Gastrocnemius medialis (tissue), 4 donors: ENCODE measurements around the gene XPNPEP1.

Source experiments
- CTCF ChIP-seq, 5 experiments: fragments of 450-650 bp in 3 of 5; fragments of 200-600 bp in 2 of 5; sonication (generic) in 2 of 5; IDR thresholded peaks in 4 of 5; conservative IDR thresholded peaks in 1 of 5; 1 replicate in 4 of 5; 2 replicates in 1 of 5; pipeline ENCODE4 v1.5.1; 2016 to 2019; ENCODE audit warnings: antibody characterized with exemption in 5 of 5, mild to moderate bottlenecking in 3 of 5, moderate library complexity in 3 of 5
- POLR2A ChIP-seq, 2 donors: fragments of 450-650 bp; IDR thresholded peaks; one replicate each; pipeline ENCODE4 v1.6.1; 2017; ENCODE audit warnings: antibody characterized with exemption in 2 of 2, mild to moderate bottlenecking in 2 of 2, moderate library complexity in 2 of 2

- TF ChIP-seq CTCF (IDR thresholded peaks at IDR 0.05 in 4 of 5, conservative IDR thresholded peaks at IDR 0.05 in 1 of 5) (no peak), POLR2A (IDR thresholded peaks at IDR 0.05) (no peak)
These were observed 17.0 kb downstream of the XPNPEP1 start for GRCh38 chr10:109906316-109906715.
